ENCODE results near the gene ZFP62.

The ZFP62 gene

DNA sequence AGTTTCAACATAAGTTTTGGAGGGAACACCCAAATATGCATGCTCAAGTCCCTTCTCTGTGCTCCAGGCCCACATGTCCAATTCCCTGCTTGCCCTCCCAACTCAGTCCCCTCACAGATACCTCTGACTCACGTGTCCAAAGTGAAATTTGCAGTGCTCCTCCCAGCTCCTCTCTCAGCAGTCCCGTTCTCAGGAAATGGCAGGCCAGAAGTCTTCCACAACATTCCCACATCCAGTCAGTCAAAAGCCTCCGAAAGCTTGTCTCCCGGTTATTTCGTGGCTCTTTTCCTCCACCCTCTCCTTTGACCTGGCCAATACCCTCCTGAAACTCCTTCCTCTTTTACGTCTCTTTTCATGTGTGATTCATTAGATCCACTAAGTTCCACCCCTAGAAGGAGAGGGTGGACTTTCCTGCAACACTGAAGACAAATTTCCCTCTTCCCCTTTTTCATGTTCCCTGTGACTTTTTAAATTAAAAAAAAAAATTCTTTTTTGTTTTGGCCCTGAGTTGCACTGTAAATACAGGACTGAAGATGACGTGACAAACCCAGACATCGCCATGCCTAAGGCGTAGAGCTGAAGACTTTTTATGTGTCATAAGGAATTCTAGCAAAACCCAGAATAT, 45.7 kb downstream of the ZFP62 start:
- Mint-ChIP-seq H3K36me3 (ENCODE audit: low read depth) (no peaks in the 10 kb centered on the region), H3K4me1 (peaks cover 63% of the 10 kb centered on the region), H3K9me3 (no peaks in the 10 kb centered on the region), H3K27ac (no peak overlapping the region), H3K27me3 (no peaks in the 10 kb centered on the region), H3K4me3 (peak overlapping the region; percentile 22)
- no peak for ATAC-seq
- no peak for DNase-seq

DNA sequence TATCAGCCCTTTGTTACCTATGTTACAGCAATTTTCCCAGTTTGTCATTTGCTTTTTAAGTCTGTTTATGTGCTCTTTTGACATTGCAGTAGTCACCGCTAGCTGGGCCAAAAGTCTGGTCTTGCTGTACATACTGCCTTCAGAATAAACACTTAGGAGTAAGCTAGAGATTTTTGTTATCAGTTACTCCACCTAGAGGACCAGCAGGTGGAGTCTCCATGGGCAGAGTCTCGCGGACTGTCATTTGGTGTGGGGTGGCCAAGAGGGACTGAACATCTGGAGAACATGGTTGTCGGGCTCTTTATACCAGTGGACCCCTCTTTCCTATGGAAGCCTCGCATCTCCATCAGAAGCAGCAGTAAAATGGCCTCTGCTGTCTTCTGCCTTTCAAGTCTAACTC, 47.7 kb downstream of the ZFP62 start:
- DNase-seq: no peak
- Mint-ChIP-seq H3K9me3 (no peaks in the 10 kb centered on the region), H3K4me3 (no peak overlapping the region), H3K27me3 (no peaks in the 10 kb centered on the region), H3K27ac (peak overlapping the region; percentile 63), H3K36me3 (ENCODE audit: low read depth) (no peaks in the 10 kb centered on the region), H3K4me1 (peaks cover 69% of the 10 kb centered on the region)
- ATAC-seq: no peak

DNA sequence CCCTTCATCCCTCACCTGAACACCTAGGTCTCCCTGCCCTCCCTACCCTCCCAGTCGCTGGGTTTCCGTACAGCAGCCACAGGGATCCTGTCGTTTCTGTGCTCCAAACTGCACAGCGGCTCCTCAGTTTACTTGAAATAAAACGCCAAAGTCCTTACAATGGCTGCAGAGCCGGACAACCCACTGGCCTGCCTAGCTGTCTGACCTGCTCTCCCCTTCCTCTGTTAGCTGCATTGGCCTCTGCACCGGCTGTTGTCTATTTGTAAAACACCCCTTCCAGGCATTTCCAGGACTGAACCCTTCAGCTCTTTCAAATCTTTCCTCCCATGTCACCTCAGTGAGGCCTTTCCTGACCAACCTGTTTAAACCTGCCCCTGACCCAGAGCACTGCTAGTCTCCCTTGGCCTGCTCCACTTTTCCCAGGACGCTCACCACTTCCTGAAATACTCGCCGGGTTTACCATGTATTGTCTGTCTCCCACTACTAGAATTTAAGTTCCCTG, 49.4 kb downstream of the ZFP62 start:
- H3K4me3 Mint-ChIP-seq: peak overlapping the region; percentile 93
- H3K36me3 Mint-ChIP-seq (ENCODE audit: low read depth): peaks cover 6% of the 10 kb centered on the region
- peak overlapping the region; percentile 99 for H3K27ac Mint-ChIP-seq
- DNase-seq (no peak), ATAC-seq (no peak)
- no peaks in the 10 kb centered on the region for H3K9me3 Mint-ChIP-seq
- H3K4me1 Mint-ChIP-seq: peaks cover 69% of the 10 kb centered on the region
- H3K27me3 Mint-ChIP-seq: no peaks in the 10 kb centered on the region

DNA sequence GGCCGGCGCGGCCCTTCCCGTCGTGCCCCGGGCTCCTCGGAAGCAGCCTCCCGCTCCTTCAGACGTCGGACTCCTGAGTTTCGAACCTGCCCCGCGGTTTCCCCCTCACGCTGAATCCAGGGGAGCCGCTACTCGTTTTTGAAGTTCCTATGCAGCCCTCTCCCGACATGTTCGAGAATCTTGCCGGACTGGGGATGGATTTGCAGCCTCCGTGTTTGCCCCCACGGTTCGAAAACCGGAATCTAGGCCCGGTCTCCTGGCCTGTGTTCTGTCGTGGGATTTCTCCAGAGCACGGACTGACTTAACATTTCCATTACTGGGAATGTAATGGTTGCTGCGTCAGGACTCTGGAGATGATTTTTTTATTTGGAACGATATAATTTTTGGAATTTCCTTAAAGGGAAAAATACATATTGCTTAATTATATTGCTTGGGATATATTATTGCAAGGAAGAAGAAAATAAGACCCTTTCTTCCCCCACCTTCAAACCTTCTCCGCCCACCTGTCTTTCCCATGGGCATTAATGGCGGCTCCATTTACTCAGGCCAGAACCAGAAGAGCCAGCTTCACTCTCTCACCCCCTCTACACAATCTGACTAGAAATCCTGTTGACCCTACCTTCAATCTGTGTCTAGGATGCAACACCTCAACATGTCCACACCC, 50.0 kb downstream of the ZFP62 start:
- peak overlapping the region; percentile 99 for H3K27ac Mint-ChIP-seq
- H3K4me3 Mint-ChIP-seq: peak overlapping the region; percentile 93
- H3K36me3 Mint-ChIP-seq (ENCODE audit: low read depth): peaks cover 9% of the 10 kb centered on the region
- ATAC-seq (no peak), DNase-seq (no peak)
- no peaks in the 10 kb centered on the region for H3K27me3 Mint-ChIP-seq
- H3K4me1 Mint-ChIP-seq: peaks cover 70% of the 10 kb centered on the region
- H3K9me3 Mint-ChIP-seq: no peaks in the 10 kb centered on the region

DNA sequence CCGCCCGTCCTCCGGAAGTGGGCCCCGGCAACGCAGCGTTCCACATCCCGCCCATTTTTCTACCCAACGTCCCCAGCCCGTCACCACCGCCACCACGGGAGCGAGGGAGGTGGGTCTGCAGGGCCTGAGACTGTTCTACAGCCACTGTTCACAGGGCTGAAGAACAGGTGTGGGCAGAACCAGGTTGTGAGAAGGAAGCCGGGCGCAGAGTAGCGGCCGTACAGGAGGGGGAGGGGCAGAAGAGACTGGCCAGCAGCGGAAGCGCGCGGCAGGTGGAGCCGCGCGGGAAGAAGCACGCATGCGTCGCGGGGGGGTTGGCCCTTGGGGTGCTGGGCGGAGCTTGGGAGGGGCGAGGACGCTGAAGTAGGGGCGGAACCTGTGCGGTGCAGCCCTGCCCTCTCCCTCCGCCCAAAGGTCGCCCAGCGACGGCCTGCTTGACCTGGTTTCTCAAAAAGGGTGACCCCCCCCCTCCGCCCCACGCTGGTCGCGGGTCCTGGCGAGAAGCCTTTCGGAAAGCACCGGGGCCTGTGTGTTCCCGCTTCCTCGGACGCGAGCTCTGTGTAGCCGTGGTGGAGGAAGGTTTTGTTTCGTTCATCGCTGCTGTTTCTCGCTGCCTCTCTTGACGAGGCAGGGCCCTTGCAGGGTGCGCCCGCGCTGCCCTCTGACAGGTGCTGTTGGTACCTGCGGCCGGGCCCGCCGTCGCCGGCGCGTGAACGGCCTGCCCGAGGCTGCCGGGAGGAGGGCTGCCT, 50.7 kb downstream of the ZFP62 start:
- peaks cover 9% of the 10 kb centered on the region for H3K36me3 Mint-ChIP-seq (ENCODE audit: low read depth)
- H3K27me3 Mint-ChIP-seq: no peaks in the 10 kb centered on the region
- peak overlapping the region; percentile 99 for H3K27ac Mint-ChIP-seq
- DNase-seq: peak; percentile 98
- ATAC-seq: peak; percentile 81
- no peaks in the 10 kb centered on the region for H3K9me3 Mint-ChIP-seq
- H3K4me1 Mint-ChIP-seq: peaks cover 74% of the 10 kb centered on the region
- peak overlapping the region; percentile 93 for H3K4me3 Mint-ChIP-seq

DNA sequence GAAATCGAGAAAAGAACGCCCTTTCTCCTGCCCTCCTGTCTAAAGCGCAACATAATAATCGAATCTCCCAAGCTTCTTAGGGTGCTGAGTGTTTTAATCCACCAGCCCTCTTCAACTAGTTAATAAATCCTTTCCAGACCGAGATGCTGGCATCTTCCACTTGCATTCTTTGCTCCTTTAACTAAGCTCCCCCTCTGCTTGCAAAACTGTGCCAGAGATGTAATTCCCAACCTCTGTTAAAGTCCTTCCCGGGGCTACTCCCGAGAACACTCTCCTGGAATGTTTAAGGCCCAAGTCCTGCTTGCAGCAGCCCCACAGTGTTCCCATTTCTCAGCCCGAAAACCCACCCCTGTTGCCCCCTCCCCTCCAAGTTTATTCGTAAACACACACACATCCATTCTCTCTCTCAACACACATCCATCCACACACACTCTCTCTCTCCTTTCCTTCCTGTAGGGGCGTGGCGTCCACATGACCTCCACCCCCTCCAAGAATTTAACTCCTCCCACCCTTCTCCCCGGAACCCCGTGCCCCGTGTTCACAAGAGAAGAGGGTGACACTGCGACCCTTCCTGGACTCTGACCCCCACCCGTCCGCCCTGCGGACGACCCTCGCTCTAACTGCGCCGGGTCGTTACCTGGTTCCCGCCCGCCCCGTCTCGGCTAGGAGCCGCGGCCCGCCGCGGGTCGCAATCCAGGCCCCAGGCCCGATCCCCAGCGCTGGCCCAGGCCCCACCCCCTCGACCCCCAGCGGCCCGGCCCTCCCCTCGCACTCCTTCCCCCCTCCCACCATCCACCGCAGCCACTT, 51.5 kb downstream of the ZFP62 start:
- ATAC-seq (peak; percentile 74), DNase-seq (peak; percentile 82)
- Mint-ChIP-seq H3K36me3 (ENCODE audit: low read depth) (peaks cover 13% of the 10 kb centered on the region), H3K9me3 (no peaks in the 10 kb centered on the region), H3K4me3 (peak overlapping the region; percentile 93), H3K27ac (peak overlapping the region; percentile 99), H3K27me3 (no peaks in the 10 kb centered on the region), H3K4me1 (peaks cover 75% of the 10 kb centered on the region)

DNA sequence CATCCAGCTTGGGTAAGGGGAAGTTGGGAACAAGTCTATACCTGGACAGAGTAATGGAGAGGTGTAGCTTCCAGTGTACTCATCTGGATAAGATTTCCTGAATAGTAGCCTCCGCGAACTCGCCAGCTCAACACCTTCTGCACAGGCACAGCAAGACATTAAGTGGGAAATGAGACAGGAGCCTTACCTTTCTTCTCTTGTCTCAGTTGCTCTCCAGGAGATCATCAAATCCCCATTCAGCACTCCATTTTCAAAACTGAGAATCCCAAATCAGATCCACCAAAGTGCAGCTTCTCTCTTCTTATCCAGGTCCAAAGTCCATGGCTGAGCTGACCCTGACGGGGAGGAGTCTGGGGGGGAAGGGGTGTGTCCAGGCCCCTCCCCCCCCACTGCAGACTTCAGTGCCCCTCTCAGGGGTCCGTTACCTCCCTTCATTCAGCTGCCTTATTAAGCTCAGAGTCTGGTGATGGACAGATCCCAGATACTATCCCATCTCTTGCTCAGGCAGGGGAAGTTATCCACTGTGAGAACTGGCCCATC, 52.5 kb downstream of the ZFP62 start:
- Mint-ChIP-seq H3K27ac (peak overlapping the region; percentile 99), H3K9me3 (no peaks in the 10 kb centered on the region), H3K36me3 (ENCODE audit: low read depth) (peaks cover 13% of the 10 kb centered on the region), H3K4me1 (peaks cover 73% of the 10 kb centered on the region), H3K27me3 (no peaks in the 10 kb centered on the region), H3K4me3 (peak overlapping the region; percentile 93)
- peak; percentile 23 for DNase-seq
- ATAC-seq: no peak

DNA sequence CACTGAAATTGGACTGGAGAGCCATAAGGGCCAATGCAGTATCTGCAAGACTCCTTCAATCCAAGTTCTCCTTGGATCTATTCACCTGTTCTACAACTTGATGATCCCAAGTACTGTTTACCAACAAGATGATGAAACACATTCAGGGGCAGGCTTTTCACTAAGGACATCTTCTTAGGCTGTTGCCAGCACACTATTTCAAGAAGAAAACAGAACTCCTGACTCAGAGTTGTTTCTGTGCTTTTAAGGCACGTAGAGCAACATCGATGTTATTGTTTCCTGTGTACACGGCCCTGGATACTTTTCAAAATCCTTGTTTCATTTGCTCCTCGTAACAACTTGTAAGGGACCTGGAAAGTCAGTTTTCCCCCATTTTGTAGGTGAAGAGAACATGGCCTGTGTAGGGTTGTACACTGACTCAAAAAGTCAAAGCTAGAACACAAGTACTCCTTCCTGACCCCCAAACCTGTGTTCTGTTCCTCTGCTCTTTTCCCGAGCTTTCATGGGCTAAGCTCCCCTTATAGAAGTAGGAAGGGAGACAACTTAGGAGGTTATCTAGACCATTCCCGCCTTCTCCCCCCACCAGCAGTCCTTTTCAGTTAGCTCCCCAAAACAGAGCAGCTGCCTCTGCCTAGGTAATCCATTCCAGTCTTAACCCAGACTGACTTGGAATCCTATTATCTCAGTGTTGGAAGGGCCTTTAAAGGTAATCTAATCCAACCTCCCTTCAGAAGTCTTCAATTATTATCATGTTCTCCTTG, 53.2 kb downstream of the ZFP62 start:
- Mint-ChIP-seq H3K4me1 (peaks cover 72% of the 10 kb centered on the region), H3K4me3 (peak overlapping the region; percentile 93), H3K36me3 (ENCODE audit: low read depth) (peaks cover 13% of the 10 kb centered on the region), H3K9me3 (no peaks in the 10 kb centered on the region), H3K27ac (peak overlapping the region; percentile 99), H3K27me3 (no peaks in the 10 kb centered on the region)
- ATAC-seq: no peak
- peak; percentile 1 for DNase-seq

DNA sequence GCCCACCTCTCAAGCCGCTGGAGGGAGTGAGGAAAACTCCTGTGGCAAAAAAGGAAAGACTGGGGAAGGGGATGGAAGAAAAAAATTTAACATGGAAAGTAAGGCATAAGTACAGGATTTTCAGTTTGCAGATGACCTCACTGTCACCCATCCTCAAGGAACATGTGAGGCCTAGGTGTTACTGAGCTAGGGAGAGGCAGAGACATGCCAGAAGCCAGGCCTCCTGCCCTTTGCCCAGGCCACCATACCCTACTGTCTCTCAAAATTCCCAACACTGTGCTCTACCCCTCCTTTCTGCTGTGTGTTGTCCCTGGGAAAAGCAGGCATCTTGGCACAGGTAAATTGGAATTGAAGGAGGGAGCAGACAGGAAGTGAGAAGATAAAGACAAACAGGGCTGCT, 54.0 kb downstream of the ZFP62 start:
- DNase-seq (no peak), ATAC-seq (no peak)
- Mint-ChIP-seq H3K36me3 (ENCODE audit: low read depth) (peaks cover 13% of the 10 kb centered on the region), H3K27ac (peak overlapping the region; percentile 99), H3K9me3 (no peaks in the 10 kb centered on the region), H3K4me3 (peak overlapping the region; percentile 93), H3K4me1 (peaks cover 71% of the 10 kb centered on the region), H3K27me3 (no peaks in the 10 kb centered on the region)

DNA sequence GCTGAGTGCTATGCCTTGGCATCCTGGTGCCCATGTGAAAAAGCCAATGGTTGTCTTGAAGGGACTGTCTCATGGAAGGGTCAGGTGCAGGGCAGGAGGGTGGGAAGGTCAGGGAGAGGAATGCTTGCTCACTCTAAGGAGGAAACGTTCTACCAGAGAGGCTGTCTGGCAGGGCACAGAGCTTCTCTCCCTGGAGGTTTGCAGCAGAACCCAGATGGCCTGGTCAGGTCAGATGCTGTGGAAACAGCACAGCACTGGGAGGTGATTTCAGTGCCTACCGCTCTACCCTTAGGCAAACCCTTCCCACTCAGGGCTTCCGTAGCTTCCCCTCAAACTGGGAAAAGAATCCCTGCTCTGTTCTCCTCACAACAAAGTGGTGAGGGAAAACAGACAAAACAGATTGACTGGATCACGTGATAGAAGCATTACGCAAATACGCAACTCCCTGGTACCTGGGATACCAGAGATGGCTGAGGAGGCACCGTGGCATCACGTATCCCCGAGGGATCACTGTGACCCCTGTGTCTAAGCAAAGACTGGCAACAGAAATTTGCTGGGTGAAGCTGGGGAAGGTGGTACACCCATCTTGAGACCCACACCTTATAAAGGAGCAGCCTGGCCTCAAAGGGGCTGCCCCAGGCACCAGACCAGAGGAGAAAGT, 54.6 kb downstream of the ZFP62 start:
- Mint-ChIP-seq H3K9me3 (no peaks in the 10 kb centered on the region), H3K4me1 (peaks cover 71% of the 10 kb centered on the region), H3K36me3 (ENCODE audit: low read depth) (peaks cover 18% of the 10 kb centered on the region), H3K27me3 (no peaks in the 10 kb centered on the region), H3K4me3 (peak overlapping the region; percentile 93), H3K27ac (peak overlapping the region; percentile 99)
- DNase-seq: peak; percentile 12
- no peak for ATAC-seq

DNA sequence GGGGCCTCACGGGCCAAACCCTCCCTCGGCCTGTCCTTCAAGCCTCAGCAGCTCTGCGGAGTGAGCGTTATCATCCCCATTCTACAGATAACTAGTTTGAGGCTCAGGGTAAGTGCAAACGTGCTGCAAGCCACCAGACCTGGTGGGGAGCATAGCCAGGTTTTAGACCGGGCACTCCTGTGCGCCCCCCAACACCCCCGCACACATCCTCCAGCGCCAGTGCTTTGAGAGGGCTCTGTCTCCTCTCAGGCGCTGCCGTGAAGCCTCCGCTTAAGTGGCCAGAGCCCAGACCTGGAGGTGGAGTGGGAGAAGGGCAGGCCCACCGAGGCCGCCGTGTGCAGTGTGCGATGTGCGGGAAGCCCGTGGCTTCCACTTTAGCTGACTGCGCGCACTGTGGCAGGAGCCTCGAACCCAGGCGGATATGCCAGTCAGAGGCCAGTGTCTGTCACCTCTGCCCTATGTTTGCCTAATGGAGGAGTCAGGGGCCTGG, 56.9 kb downstream of the ZFP62 start:
- Mint-ChIP-seq H3K27me3 (no peaks in the 10 kb centered on the region), H3K27ac (peak overlapping the region; percentile 98), H3K9me3 (no peaks in the 10 kb centered on the region), H3K4me1 (peaks cover 86% of the 10 kb centered on the region), H3K36me3 (ENCODE audit: low read depth) (peaks cover 37% of the 10 kb centered on the region), H3K4me3 (peak overlapping the region; percentile 93)
- DNase-seq: peak; percentile 45
- peak; percentile 1 for ATAC-seq

DNA sequence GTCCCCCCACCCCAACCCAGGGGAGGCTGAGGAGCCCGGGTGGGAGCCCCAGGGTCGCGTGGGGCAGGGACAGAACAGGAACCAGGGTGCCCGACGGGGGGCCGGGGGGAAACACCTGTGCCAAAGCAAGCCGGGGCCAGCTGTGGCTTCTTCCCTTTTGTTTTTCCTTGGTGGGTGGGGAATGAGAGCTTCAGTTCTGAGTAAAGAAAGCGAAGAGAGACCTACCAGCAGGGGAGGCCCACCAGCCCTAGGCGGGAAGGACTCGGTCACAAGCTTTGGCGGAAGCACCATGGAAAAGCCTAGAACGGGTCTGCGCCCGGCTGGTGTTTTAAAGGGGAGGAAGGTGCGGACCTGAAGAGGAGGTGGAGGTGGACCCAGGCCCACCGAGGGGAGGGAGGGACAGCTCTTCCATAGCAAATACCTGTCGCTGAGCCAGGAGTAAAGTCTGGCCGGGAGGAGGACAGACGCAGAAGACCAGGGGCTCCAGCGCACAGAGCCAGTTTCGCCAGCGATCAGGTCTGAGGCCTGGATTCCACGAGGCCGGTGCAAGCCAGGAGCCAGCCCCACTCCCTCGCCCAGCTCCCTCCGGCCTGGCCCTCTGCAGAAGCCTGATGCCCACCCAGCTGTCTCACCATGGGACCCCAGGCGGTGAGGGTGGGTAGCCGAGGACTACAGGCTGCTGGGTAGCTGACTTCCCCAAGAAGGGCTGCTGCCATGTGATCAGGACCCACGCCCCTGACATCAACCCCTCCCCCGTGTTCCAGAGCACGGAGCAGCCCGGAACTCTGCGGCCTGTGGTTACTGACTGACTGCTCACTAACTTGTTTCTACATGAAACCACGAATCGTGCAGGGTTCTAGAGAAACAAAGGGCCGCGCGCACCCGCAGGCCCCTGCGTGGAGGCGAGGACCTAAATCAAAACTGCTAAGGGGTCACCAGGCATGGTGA, 57.6 kb downstream of the ZFP62 start:
- Mint-ChIP-seq H3K27ac (peak overlapping the region; percentile 98), H3K4me3 (peak overlapping the region; percentile 93), H3K9me3 (no peaks in the 10 kb centered on the region), H3K27me3 (no peaks in the 10 kb centered on the region), H3K4me1 (peaks cover 87% of the 10 kb centered on the region), H3K36me3 (ENCODE audit: low read depth) (peaks cover 43% of the 10 kb centered on the region)
- ATAC-seq: peak; percentile 71
- DNase-seq: peak; percentile 86

All from activated naive CD8-positive, alpha-beta T cell treated with anti-CD3 and anti-CD28 coated beads, Interleukin-2, amount 50 U/mL, for 24 hours (primary cell).